Nephron (organoid): Measurements from ENCODE around the gene GMEB2.
"Not testable (repeated sequence)": the region's sequence is repeated elsewhere in the genome, so short reads cannot be mapped to it uniquely, and the experiment has no call there.

Source experiments
- H3K27ac Mint-ChIP-seq, 3 experiments: 2 replicates each; pipeline ENCODE4 v1.8.0; 2020; ENCODE audit warnings: mixed read lengths in 3 of 3, mild to moderate bottlenecking in 2 of 3, moderate library complexity in 1 of 3
- H3K27me3 Mint-ChIP-seq: 2 replicates; pipeline ENCODE4 v1.8.0; 2021; ENCODE audit warnings: low read depth, mild to moderate bottlenecking, moderate library complexity, mixed read lengths
- H3K36me3 Mint-ChIP-seq: 2 replicates; pipeline ENCODE4 v1.8.0; 2020; ENCODE audit warnings: low read depth, mixed read lengths
- H3K4me1 Mint-ChIP-seq: 2 replicates; pipeline ENCODE4 v1.8.0; 2020; ENCODE audit warnings: mixed read lengths
- H3K4me3 Mint-ChIP-seq, 3 experiments: 2 replicates each; pipeline ENCODE4 v1.8.0; 2020; ENCODE audit warnings: mild to moderate bottlenecking in 3 of 3, mixed read lengths in 3 of 3, moderate library complexity in 2 of 3
- H3K9me3 Mint-ChIP-seq: 2 replicates; pipeline ENCODE4 v1.8.0; 2020; ENCODE audit warnings: mixed read lengths
- CTCF ChIP-seq, 3 experiments: fragments of 200-600 bp; sonication (generic); IDR thresholded peaks; one replicate each; pipeline ENCODE4 v1.5.0; 2021; ENCODE audit warnings: antibody characterized with exemption in 3 of 3; ENCODE audit not compliant: unreplicated experiment in 3 of 3

Gene GMEB2

GRCh38 chr20:63626424-63627128, at the start of gene GMEB2:
Gene GMEB2 (minus strand): TSS chr20:63627101. CDS start chr20:63619397, 7,704 bp downstream.
- Mint-ChIP-seq H3K4me3 (peak within 1 kb of the TSS; percentile 88 to 96 (median 94)), H3K36me3 (peaks cover 6% of the 10 kb centered on the region), H3K27me3 (no peaks in the 10 kb centered on the region), H3K4me1 (peaks cover 15% of the 10 kb centered on the region), H3K9me3 (no peaks in the 10 kb centered on the region), H3K27ac (peak within 1 kb of the TSS; percentile 91 to 98 (median 96))
- TF ChIP-seq CTCF (IDR thresholded peaks at IDR 0.05; ENCODE audit: unreplicated experiment in 3 of 3), result no peak

GRCh38 chr20:63675681-63676368, 48.9 kb upstream of the GMEB2 start:
- no peak for TF ChIP-seq CTCF (IDR thresholded peaks at IDR 0.05; ENCODE audit: unreplicated experiment in 3 of 3)
- no peak overlapping the region for H3K4me3 Mint-ChIP-seq
- H3K36me3 Mint-ChIP-seq, result peaks cover 29% of the 10 kb centered on the region
- no peaks in the 10 kb centered on the region for H3K4me1 Mint-ChIP-seq
- no peaks in the 10 kb centered on the region for H3K27me3 Mint-ChIP-seq
- H3K27ac Mint-ChIP-seq, result no peak overlapping the region
- H3K9me3 Mint-ChIP-seq, result no peaks in the 10 kb centered on the region

GRCh38 chr20:63673951-63674350, 47.0 kb upstream of the GMEB2 start:
- Mint-ChIP-seq H3K27ac (no peak overlapping the region), H3K4me1 (no peaks in the 10 kb centered on the region), H3K36me3 (peaks cover 38% of the 10 kb centered on the region), H3K9me3 (no peaks in the 10 kb centered on the region), H3K4me3 (no peak overlapping the region), H3K27me3 (no peaks in the 10 kb centered on the region)
- TF ChIP-seq CTCF (IDR thresholded peaks at IDR 0.05; ENCODE audit: unreplicated experiment in 3 of 3), result no peak

GRCh38 chr20:63672666-63673065, 45.8 kb upstream of the GMEB2 start:
- no peaks in the 10 kb centered on the region for H3K9me3 Mint-ChIP-seq
- TF ChIP-seq CTCF (IDR thresholded peaks at IDR 0.05; ENCODE audit: unreplicated experiment in 3 of 3), result no peak
- H3K27me3 Mint-ChIP-seq, result no peaks in the 10 kb centered on the region
- no peak overlapping the region for H3K4me3 Mint-ChIP-seq
- peaks cover 38% of the 10 kb centered on the region for H3K36me3 Mint-ChIP-seq
- no peak overlapping the region for H3K27ac Mint-ChIP-seq
- H3K4me1 Mint-ChIP-seq, result no peaks in the 10 kb centered on the region

- not testable (repeated sequence) for H3K27me3 Mint-ChIP-seq, H3K4me3 Mint-ChIP-seq, H3K4me1 Mint-ChIP-seq, H3K9me3 Mint-ChIP-seq, H3K27ac Mint-ChIP-seq
- peaks cover 41% of the 10 kb centered on the region for H3K36me3 Mint-ChIP-seq
Observed at GRCh38 chr20:63671695-63672094, 44.8 kb upstream of the GMEB2 start.

- no peaks in the 10 kb centered on the region for H3K9me3 Mint-ChIP-seq
- no peaks in the 10 kb centered on the region for H3K27me3 Mint-ChIP-seq
- TF ChIP-seq CTCF (IDR thresholded peaks at IDR 0.05; ENCODE audit: unreplicated experiment in 3 of 3), result no peak
- H3K27ac Mint-ChIP-seq, result no peak overlapping the region
- H3K36me3 Mint-ChIP-seq, result peaks cover 33% of the 10 kb centered on the region
- no peaks in the 10 kb centered on the region for H3K4me1 Mint-ChIP-seq
- no peak overlapping the region for H3K4me3 Mint-ChIP-seq
Observed at GRCh38 chr20:63668351-63668750, 41.5 kb upstream of the GMEB2 start.
